Naive thymus-derived CD8-positive, alpha-beta T cell (primary cell): Measurements from ENCODE around the gene KCTD21. TPM values are rescaled to one million over a fixed set of nuclear protein-coding genes. Genes with fewer than 3 reads are reported as not detected.
A peak's percentile ranks its signal among the peaks of the same experiment; 100 is the strongest.
"Not testable (repeated sequence)": the region's sequence is repeated elsewhere in the genome, so short reads cannot be mapped to it uniquely, and the experiment has no call there.

Experiments
- ATAC-seq, 2 donors: fragments of 150-1000 bp; cut with Tn5 transposase in 1 of 2; sonication (Bioruptor Pico), chemical (Tn5 transposase) in 1 of 2; 1 replicate in 1 of 2; 2 replicates in 1 of 2; pipeline ENCODE4 v1.10.0; 2021; ENCODE audit warnings: mild to moderate bottlenecking in 2 of 2, moderate library complexity in 2 of 2
- POLR2A ChIA-PET: fragments of 350-600 bp; sonication (Branson Sonifier 250); formaldehyde crosslinking; loops from one replicate; lab custom pipeline; 2021; ENCODE audit warnings: antibody characterized with exemption; lab: Charles Lee
- DNase-seq, 10 donors: peaks; one replicate each; pipeline versions ENCODE4 v3.0.0 to v3.0.0-alpha.2; 2020 to 2022
- H3K27ac Mint-ChIP-seq, 10 donors: one replicate each; pipeline ENCODE4 v1.8.0; 2020 to 2022; ENCODE audit warnings: mild to moderate bottlenecking in 10 of 10, mixed read lengths in 10 of 10, moderate library complexity in 4 of 10, inconsistent platforms in 1 of 10
- H3K27me3 Mint-ChIP-seq, 5 donors: one replicate each; pipeline ENCODE4 v1.8.0; 2021 to 2022; ENCODE audit warnings: mixed read lengths in 5 of 5
- H3K36me3 Mint-ChIP-seq, 3 donors: one replicate each; pipeline ENCODE4 v1.8.0; 2020 to 2022; ENCODE audit warnings: mixed read lengths in 3 of 3, mild to moderate bottlenecking in 2 of 3, inconsistent platforms in 1 of 3
- H3K4me1 Mint-ChIP-seq, 4 donors: one replicate each; pipeline ENCODE4 v1.8.0; 2021 to 2022; ENCODE audit warnings: mixed read lengths in 4 of 4
- H3K4me3 Mint-ChIP-seq, 10 donors: one replicate each; pipeline ENCODE4 v1.8.0; 2020 to 2022; ENCODE audit warnings: mild to moderate bottlenecking in 10 of 10, mixed read lengths in 10 of 10, moderate library complexity in 6 of 10, inconsistent platforms in 1 of 10
- H3K9me3 Mint-ChIP-seq, 9 donors: one replicate each; pipeline ENCODE4 v1.8.0; 2020 to 2022; ENCODE audit warnings: mixed read lengths in 9 of 9, mild to moderate bottlenecking in 3 of 9, inconsistent platforms in 1 of 9, moderate library complexity in 1 of 9
- polyA plus RNA-seq, 3 donors: library from polyadenylated mRNA; unstranded; fragments of 300-500 nt; fragmentation: Illumina TruSeq; gene quantifications; one replicate each; pipeline ENCODE4 v1.2.3, GENCODE V29; 2021
- total RNA-seq, 8 experiments: library from RNA in 2 of 8; stranded (reverse) in 2 of 8; gene quantifications; one replicate each; pipeline ENCODE4 v1.2.3 and lab custom pipeline; 2021 to 2026

KCTD21 gene
- total and polyA plus RNA-seq, 5 experiments from 2014 or later: 0.08 to 6.1 (median 2.5) TPM

DNA sequence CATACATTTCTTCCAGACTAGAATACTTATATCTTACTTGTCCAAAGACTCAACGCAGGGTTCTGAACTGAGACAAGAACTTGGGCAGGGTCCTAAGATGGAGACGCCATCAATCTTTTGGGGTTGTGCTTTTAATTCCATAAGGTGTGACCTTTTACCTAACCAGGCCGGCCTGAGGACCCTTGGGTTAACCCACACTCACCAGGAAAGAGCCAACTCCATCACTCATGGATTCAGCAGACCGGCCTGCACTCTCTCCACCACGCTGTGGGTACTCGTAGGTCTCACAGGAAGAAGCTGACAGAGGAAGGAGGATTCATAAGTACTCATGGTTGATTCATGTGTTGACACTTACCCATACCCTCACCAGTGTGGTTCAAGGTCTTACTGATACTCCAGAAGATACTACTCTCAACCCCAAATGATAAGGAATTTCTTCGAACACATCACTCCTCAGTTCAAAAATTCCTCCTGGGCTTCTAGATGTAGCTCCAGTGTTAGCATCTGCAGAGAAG, 36.5 kb upstream of the KCTD21 start:
- peaks cover 9 to 45% (median 16%) of the 10 kb centered on the region in 4 donors for H3K4me1 Mint-ChIP-seq
- no peak for DNase-seq

DNA sequence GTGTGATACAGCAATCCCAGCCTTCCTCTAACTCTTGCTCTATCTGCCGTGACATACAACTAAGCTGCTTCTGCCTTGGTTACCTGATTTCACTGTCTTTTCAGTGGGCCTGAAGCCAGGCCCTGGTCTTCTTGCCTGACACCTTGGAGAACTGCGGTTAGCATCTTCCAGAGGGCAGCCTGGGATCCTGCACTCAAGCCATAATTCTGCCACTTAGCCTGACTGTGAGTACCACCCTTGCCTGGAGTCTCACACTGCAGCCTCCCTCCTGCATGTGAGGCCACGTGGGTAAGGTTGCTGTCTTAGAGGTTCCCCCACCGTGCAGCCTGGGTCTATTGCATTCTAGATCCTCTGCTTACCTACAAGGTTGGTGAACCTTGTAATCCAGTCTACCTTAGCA, 36.1 kb upstream of the KCTD21 start:
- no peak for DNase-seq
- Mint-ChIP-seq H3K27ac (peak overlapping the region in 2 of 10 donors; percentile 22 to 68), H3K36me3 (no peaks in the 10 kb centered on the region), H3K27me3 (no peaks in the 10 kb centered on the region), H3K4me1 (peaks cover 6 to 44% (median 14%) of the 10 kb centered on the region in 4 donors), H3K9me3 (no peaks in the 10 kb centered on the region), H3K4me3 (no peak overlapping the region)
- ATAC-seq: no peak
- POLR2A ChIA-PET: no interaction called here

More for the DNA sequence above, 36.5 kb upstream of the KCTD21 start:
- no peaks in the 10 kb centered on the region for H3K9me3 Mint-ChIP-seq
- H3K36me3 Mint-ChIP-seq: no peaks in the 10 kb centered on the region
- no peaks in the 10 kb centered on the region for H3K27me3 Mint-ChIP-seq
- H3K4me3 Mint-ChIP-seq: no peak overlapping the region
- H3K27ac Mint-ChIP-seq: peak overlapping the region in 3 of 10 donors; percentile 3 to 68 (median 22)
- POLR2A ChIA-PET: no interaction called here
- ATAC-seq: no peak

DNA sequence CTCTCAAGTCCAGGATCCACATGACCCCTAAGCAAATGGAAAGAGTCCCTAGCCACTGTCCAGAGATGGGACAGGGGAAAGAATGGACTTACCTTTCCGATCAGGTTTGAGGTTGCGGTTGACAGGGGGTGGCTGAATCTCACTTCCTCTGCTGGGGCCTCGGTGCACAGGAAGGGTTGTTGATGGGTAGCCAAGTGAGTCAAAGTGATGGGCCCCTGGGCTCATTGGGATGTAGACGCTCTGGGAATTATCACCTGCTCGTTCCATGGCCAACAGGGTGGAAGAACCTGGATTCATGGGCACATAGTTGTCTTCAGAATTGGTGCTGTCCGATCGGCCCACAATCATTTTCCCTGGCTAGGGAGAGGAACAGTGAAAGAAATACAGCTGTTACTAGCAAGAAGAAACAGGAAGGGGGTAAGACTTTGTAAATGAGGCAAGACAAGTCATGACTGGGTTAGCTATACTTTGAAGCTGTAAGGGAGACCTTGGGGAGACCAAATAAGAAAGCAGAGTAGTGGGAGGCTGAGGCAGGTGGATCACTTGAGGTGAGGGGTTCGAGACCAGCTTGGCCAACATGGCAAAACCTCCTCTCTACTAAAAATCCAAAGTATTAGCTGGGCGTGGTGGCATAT, 35.0 kb upstream of the KCTD21 start:
- Mint-ChIP-seq H3K4me3 (peak overlapping the region in 1 of 10 donors; percentile 34), H3K27me3 (no peaks in the 10 kb centered on the region), H3K27ac (peak overlapping the region in 5 of 10 donors; percentile 24 to 76 (median 47)), H3K36me3 (no peaks in the 10 kb centered on the region), H3K4me1 (peaks cover 7 to 43% (median 13%) of the 10 kb centered on the region in 4 donors), H3K9me3 (no peaks in the 10 kb centered on the region)
- POLR2A ChIA-PET: no interaction called here
- DNase-seq: no peak
- ATAC-seq: no peak

DNA sequence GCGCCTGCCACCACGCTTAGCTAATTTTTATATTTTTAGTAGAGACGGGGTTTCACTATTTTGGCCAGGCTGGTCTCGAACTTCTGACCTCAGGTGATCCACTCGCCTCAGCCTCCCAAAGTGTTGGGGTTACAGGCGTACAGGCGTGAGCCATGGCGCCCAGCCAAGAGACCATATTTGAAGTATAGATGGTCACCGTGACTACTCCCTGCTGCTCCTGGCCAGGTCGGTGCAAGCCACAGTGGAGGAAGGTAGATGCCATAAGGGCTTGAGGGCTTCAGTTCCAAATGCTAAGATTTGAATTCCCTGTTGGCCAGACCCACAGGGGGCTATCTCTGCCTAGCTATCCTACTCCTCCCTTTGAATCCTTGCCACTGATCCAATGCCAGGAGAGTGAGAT, 34.3 kb upstream of the KCTD21 start:
- H3K4me3 Mint-ChIP-seq, H3K9me3 Mint-ChIP-seq, ATAC-seq, H3K27ac Mint-ChIP-seq, H3K27me3 Mint-ChIP-seq, H3K36me3 Mint-ChIP-seq, POLR2A ChIA-PET, DNase-seq: not testable (repeated sequence)
- H3K4me1 Mint-ChIP-seq: peaks cover 8 to 36% (median 13%) of the 10 kb centered on the region in 4 donors

DNA sequence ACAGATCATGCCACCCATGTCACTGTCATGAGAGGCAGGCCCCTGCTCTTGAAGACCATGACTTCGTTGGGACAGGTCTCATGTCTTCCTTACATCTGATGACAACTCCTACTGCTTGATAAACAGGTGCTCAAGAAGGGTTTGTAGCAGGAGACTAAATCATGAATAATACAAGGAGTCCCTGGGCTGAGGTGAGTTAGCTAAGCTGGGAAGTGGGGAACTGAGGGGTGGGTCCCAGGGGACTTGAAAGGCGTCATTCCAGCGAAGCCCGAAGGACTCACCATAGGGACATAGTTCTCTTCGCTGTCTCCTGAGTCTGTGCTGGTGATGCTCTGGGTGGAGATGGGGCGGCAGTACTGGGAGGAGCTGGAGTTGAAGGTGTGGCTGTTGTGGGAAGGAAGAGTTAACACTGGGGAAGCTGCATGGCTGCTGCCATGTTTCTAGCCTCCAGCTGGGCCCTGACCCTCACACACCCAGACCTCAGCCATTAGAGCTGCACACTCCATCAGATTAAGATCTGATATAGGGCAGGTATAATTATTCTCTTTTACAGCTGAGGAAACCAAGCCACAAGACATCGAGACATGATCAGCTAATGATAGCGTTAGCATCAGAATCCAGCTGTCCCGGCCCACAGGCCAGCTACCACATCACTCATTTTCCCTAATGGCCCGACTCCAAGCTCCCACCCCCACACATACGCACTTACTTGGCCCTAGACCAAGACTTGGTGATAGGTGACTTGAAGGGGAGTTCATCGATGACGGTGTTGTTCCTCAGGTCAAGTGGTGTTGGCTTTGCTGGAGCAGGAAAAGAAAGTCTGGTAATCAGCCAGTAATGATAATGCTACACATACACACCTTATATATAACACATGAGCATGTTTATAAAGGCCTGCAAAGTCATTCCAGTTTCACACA, 33.2 kb upstream of the KCTD21 start:
- Mint-ChIP-seq H3K27ac (peak overlapping the region in 6 of 10 donors; percentile 9 to 68 (median 39)), H3K4me1 (peaks cover 8 to 27% (median 13%) of the 10 kb centered on the region in 4 donors), H3K4me3 (no peak overlapping the region), H3K27me3 (no peaks in the 10 kb centered on the region), H3K36me3 (no peaks in the 10 kb centered on the region), H3K9me3 (no peaks in the 10 kb centered on the region)
- POLR2A ChIA-PET: no interaction called here
- DNase-seq (no peak), ATAC-seq (no peak)

DNA sequence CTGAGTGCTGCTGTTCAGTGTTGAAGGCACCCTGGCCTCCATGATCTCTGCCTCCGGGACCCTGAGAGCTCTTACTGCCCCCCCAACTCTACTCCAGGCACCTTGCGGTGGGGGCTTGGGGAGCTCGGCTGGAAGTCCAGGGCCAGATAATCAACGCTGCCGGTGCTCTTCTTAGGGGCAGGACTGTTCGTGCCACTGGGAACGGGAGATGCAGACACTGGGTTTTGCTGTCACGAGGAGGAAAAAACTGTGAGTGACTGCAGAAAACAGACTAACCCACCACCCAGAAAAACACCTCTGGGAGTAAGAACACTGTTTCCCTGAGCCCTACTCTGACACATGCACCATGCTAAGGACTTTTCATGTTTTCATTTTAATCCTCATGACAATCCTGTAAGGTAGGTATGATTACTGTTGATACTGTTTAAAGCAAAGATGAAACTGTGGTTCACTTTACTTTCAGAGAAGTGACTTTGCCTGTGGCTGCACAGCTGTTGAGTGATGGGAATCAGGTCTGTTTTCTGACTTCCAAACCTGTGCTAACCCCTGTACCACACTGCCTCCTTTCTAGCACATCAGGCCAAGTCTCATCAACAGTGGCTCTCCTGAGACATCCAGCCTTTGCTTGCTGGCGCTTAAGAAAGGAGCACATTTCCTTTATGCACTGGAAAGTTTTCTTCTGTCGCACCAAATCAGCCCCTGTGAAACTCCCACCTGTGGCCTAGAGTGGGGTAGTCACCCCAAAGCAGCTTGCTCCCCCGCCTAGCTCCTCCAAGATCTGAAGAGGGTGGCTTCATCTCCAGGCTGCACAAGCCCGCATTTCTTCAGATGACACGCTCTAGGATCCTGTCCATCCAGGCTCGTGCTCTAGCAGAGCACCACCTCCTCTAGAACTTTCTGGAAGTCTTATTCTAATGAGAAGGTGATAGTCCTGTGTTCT, 32.1 kb upstream of the KCTD21 start:
- ATAC-seq (no peak), DNase-seq (no peak)
- H3K4me1 Mint-ChIP-seq: peaks cover 8 to 27% (median 13%) of the 10 kb centered on the region in 4 donors
- peak overlapping the region in 7 of 10 donors; percentile 34 to 88 (median 57) for H3K27ac Mint-ChIP-seq
- no peaks in the 10 kb centered on the region for H3K9me3 Mint-ChIP-seq
- H3K27me3 Mint-ChIP-seq: no peaks in the 10 kb centered on the region
- peaks cover 0 to 2% (median under 1%) of the 10 kb centered on the region in 3 donors for H3K36me3 Mint-ChIP-seq
- POLR2A ChIA-PET: no interaction called here
- H3K4me3 Mint-ChIP-seq: no peak overlapping the region

DNA sequence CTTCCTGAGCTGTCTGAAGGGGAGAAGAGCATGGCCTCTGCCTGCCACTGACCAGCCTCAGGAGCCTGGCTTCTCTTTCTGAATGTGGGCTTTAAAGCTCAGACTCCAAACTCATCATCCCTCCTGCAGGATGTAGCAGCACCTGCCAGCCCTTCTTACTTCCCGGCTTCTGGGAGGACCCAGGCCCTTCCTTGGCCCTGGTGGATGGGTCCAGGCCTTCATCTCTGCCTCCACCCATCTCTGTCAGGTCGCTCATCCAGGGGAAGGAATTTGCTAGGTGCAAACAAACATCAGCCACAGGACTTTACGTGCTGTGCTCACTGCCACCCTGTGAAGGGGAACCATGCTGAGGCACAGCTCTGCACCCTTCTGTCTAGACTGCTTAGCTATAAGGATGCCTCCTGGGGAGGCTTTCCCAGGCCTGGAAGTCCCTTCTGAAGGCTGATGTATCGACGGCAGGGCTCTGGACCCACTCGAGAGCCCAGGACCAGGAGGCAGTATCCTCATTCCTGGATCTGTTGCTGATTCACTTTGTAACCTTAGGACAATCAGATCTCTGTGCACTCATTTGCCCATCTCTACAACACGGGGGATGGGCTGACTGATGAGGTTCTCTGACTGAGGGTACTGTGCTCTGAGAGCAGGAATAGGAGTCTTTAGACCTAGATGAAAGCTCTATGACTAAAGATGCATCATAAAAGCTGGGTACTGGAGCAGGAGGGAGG, 31.2 kb upstream of the KCTD21 start:
- H3K27me3 Mint-ChIP-seq: no peaks in the 10 kb centered on the region
- H3K36me3 Mint-ChIP-seq: peaks cover 0 to 8% (median 5%) of the 10 kb centered on the region in 3 donors
- peak overlapping the region in 7 of 10 donors; percentile 5 to 73 (median 34) for H3K27ac Mint-ChIP-seq
- no peaks in the 10 kb centered on the region for H3K9me3 Mint-ChIP-seq
- no peak for ATAC-seq
- no peak overlapping the region for H3K4me3 Mint-ChIP-seq
- H3K4me1 Mint-ChIP-seq: peaks cover 8 to 18% (median 13%) of the 10 kb centered on the region in 4 donors
- POLR2A ChIA-PET: no interaction called here
- no peak for DNase-seq

DNA sequence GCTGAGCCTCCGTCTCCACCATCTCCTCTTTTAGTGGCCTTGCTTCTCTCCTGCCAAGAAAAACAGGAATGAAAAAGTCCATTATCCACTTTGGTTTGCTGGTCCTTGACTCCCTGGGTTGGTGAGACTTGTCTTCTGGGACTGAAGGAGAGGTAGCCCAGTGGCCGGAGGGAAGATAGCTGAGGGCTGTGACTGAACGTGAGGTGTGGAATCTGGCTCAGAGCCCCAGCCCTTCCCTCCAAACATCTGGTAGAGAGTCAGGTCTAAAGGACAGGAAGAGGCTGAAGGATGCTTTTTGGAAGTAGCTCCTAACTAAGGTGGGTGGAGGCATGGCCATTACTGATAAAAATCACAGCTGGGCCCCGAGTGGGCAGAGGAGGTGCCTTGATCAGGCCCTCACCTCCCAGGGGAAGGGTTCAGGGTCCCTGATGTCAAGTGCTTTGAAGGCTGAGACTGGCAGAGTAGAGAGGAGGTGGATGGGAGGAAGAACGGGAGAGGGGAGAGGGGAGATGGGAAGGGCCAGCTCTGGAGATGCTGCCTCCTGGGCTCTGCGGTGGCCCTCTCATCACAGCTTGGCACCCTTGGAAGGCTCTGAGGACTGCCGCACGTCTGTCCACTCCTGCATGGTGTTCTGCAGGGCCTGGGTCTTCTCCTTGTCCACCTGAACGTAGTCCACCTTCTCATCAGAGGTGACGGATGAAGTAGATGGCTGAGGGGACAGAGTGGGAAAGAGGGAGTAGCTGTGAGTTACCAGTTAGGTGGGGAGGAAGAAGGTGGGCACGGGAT, 30.5 kb upstream of the KCTD21 start:
- H3K9me3 Mint-ChIP-seq: no peaks in the 10 kb centered on the region
- H3K4me3 Mint-ChIP-seq: no peak overlapping the region
- POLR2A ChIA-PET: no interaction called here

DNA sequence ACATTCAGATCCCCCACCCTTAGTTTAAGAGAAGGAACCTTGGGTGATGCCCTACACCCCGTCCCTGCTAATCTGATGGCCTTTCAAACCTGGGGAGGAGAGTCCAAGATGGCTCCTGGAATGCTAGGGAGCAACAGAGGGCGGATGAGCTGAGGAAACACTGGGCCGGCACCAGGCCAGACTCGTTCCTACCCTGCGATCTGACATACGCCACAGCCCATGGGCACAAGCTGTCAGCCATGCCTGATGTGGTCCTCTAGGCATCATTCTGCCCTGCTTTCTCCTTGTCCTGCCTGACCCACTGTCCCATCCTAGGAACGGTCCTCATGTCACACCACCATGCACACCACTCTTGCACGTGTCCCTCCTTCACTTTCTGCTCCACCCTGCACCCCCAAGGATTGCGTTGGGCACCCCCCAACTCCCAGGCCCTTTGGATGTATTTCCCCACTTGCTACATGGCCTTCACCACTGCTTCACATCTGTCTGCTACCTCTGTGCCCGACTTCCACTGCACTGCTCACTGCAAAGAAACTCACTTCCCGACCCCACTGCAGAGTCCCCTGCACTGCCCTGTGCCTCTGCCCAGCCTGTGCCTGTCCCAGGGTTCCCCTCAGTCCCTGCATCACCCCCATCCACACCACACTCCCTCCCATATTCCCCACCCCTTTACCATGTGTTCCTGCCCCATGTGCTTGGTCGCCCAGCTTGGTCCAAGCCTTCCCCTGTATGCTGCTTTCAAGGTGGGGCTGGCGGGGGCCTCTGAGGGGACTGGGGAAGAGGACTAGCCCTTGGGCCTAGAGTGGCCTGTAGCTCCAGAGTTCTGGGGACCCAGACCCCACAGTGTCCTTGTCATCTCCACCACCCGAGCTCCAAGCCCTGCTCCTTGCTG, 29.5 kb upstream of the KCTD21 start:
- no peaks in the 10 kb centered on the region for H3K9me3 Mint-ChIP-seq
- peaks cover 0 to 12% (median 5%) of the 10 kb centered on the region in 3 donors for H3K36me3 Mint-ChIP-seq
- H3K4me3 Mint-ChIP-seq: no peak overlapping the region
- POLR2A ChIA-PET: no interaction called here
- peaks cover 3 to 10% (median 6%) of the 10 kb centered on the region in 4 donors for H3K4me1 Mint-ChIP-seq
- peak overlapping the region in 5 of 10 donors; percentile 27 to 75 (median 40) for H3K27ac Mint-ChIP-seq
- DNase-seq: no peak
- no peaks in the 10 kb centered on the region for H3K27me3 Mint-ChIP-seq
- no peak for ATAC-seq

More for the DNA sequence above, 30.5 kb upstream of the KCTD21 start:
- peaks cover 5 to 15% (median 12%) of the 10 kb centered on the region in 4 donors for H3K4me1 Mint-ChIP-seq
- ATAC-seq: no peak
- DNase-seq: no peak
- H3K27ac Mint-ChIP-seq: peak overlapping the region in 3 of 10 donors; percentile 20 to 75 (median 73)
- H3K27me3 Mint-ChIP-seq: no peaks in the 10 kb centered on the region
- H3K36me3 Mint-ChIP-seq: peaks cover 0 to 12% (median 5%) of the 10 kb centered on the region in 3 donors

DNA sequence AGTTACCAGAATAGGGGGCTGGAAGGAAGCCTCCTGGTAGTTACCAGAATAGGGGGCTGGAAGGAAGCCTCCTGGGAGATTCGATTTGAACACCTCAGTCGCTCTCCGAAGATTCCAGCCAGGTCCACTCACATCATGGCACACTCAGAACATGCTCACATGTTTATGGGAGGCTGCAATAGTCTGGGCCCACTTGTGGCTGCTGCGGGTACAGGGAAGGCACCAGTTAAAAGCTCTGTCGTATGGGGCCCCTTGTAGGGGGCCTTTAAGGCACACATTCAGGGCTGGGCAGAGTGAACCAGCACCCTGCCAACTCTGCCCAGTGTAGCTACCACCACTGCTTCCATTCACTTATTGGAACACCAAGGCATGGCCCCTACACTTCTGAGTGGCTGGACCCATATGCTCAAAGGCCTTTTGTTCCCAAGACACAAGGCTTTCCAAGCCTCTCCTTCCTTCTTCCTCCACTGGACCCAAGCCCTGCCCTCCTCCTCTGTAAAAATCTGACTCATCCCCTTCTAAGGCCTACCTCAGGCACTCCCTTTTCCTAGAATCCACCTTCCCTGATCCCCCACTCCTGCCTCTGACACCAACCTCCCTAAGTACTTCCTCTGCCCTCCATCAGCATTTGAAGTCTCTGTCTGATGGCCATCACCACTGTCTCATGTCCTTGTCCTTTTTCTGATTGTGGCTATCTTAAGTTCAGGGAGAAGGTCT, 28.3 kb upstream of the KCTD21 start:
- Mint-ChIP-seq H3K4me3 (no peak overlapping the region), H3K4me1 (peaks cover 0 to 19% (median 15%) of the 10 kb centered on the region in 4 donors), H3K27me3 (no peaks in the 10 kb centered on the region), H3K27ac (peak overlapping the region in 6 of 10 donors; percentile 16 to 64 (median 30)), H3K9me3 (no peaks in the 10 kb centered on the region), H3K36me3 (peaks cover 0 to 14% (median 8%) of the 10 kb centered on the region in 3 donors)
- DNase-seq (no peak), ATAC-seq (no peak)
- POLR2A ChIA-PET: no interaction called here
